ENCODE results near the gene FERMT2. TPM values are rescaled to one million over a fixed set of nuclear protein-coding genes. Genes with fewer than 3 reads are reported as not detected.
A peak's percentile ranks its signal among the peaks of the same experiment; 100 is the strongest.

The FERMT2 gene
- total and polyA plus RNA-seq, 9 of the 15 experiments (the other 6 are each of a cell fraction or from before 2014, with no cell fraction given), result 0.10 to 1.3 (median 0.40) TPM

- 8% methylated on average over 1 of the region's 1 CpG for WGBS (ENCODE audit: insufficient coverage, low coverage, missing lambda C conversion rate)
- H3K9me3 ChIP-seq (replicated peaks; ENCODE audit: control insufficient read depth, insufficient read depth, low read depth, low read length), result no peaks in the 10 kb centered on the region
- no peaks in the 10 kb centered on the region; a peak in 2 of 5 replicates for H3K4me1 ChIP-seq (replicated peaks in 1 of 2; ENCODE audit: control insufficient read depth in 2 of 2, insufficient read depth in 2 of 2, low read length in 2 of 2)
- in situ Hi-C loops (cut with MboI) (loop anchor here (25.0 kb wide), 1 partner anchor 547 kb away; no protein-coding TSS in a partner anchor), intact Hi-C loops (cut with micrococcal nuclease) (no loop called here)
- H3K9me1 ChIP-seq (ENCODE audit: control insufficient read depth, insufficient read depth, low read length), result no peaks in the 10 kb centered on the region
- no peaks in the 10 kb centered on the region for H3K36me3 ChIP-seq (ENCODE audit: control insufficient read depth, insufficient read depth, low read length)
- no peak overlapping the region for H3K27ac ChIP-seq (ENCODE audit: extremely low read depth, low read depth, low read length)
- H4K20me1 ChIP-seq (replicated peaks; ENCODE audit: control insufficient read depth, insufficient read depth, low read length), result no peaks in the 10 kb centered on the region
- no peak overlapping the region for H2AFZ ChIP-seq (ENCODE audit: low read depth, low read length)
- ATAC-seq (no peak), DNase-seq (ENCODE audit: extremely low read depth in 1 of 4, low spot score in 3 of 4) (no peak), FAIRE-seq (no peak)
- no peaks in the 10 kb centered on the region for H3K79me2 ChIP-seq (ENCODE audit: control insufficient read depth, insufficient read depth, low read length)
- no TSS peak for BruUV-seq (replicated peaks)
- ChIA-PET CTCF (ENCODE audit: low intra/inter-chr PET ratio) (no interaction called here), POLR2A (no interaction called here)
- H3K27me3 ChIP-seq (ENCODE audit: control insufficient read depth in 2 of 2, insufficient read depth in 2 of 2, low read length in 2 of 2), result no peaks in the 10 kb centered on the region; a peak in 1 of 5 replicates
- H3K9ac ChIP-seq (ENCODE audit: insufficient read depth in 1 of 2, low read depth in 2 of 2, low read length in 2 of 2), result no peak overlapping the region
- H3K4me3 ChIP-seq, result no peak overlapping the region
- H3K4me2 ChIP-seq (ENCODE audit: insufficient read depth, low read length), result no peak overlapping the region
- TF ChIP-seq USF2 (CRISPR knock-in tag; IDR thresholded peaks at IDR 0.05), result no peak
- TF ChIP-seq HNRNPL (IDR thresholded peaks at IDR 0.05; ENCODE audit: low read depth, low read length), result no peak
- TF ChIP-seq FOSL1 (tag; conservative IDR thresholded peaks at IDR 0.05), result 0 out of 2 replicates have a peak, but pooled peaks have one; percentile 4
- no peak for TF ChIP-seq TAL1 (IDR thresholded peaks at IDR 0.05)
- TF ChIP-seq HIVEP1 (CRISPR knock-in tag; IDR thresholded peaks at IDR 0.05), result no peak
- TF ChIP-seq SMAD1 (IDR thresholded peaks at IDR 0.05; ENCODE audit: low read depth, low read length, partially characterized antibody), result no peak
- TF ChIP-seq ZNF217 (CRISPR knock-in tag; IDR thresholded peaks at IDR 0.05), result no peak
- TF ChIP-seq ZNF316 (IDR thresholded peaks at IDR 0.05), result 0 out of 2 replicates have a peak, but pooled peaks have one; percentile 16
- TF ChIP-seq CHD7 (IDR thresholded peaks at IDR 0.05; ENCODE audit: low read depth, low read length), result no peak
- peak; percentile 28; the same call in 1 of the 2 replicates for TF ChIP-seq C11orf30 (IDR thresholded peaks at IDR 0.05; ENCODE audit: low read depth)
- TF ChIP-seq THAP7 (CRISPR knock-in tag; IDR thresholded peaks at IDR 0.05), result no peak
- peak; percentile 48 for TF ChIP-seq MAFG (tag; conservative IDR thresholded peaks at IDR 0.05)
These were observed 116.4 kb downstream of the FERMT2 start for GRCh38 chr14:52834440-52834842.

Measured in K562 (cell line).